Kidney (tissue), 14 donors: ENCODE measurements around the gene OTX1. TPM values are rescaled to one million over a fixed set of nuclear protein-coding genes. Genes with fewer than 3 reads are reported as not detected.
A peak's percentile ranks its signal among the peaks of the same experiment; 100 is the strongest.

ENCODE experiments used
- DNase-seq, 5 donors: peaks; one replicate each; pipeline ENCODE4 v3.0.0-alpha.2; 2013 to 2020
- FAIRE-seq: peaks from 2 replicates; lab custom pipeline; 2012; peaks lifted over from hg19 to GRCh38; lab: Jason Lieb, UNC
- H3K27ac ChIP-seq, 2 donors: one replicate each; pipeline ENCODE4 v1.7.0; 2013; ENCODE audit warnings: low read depth in 2 of 2, low read length in 2 of 2, inconsistent platforms in 1 of 2
- H3K27me3 ChIP-seq: one replicate; pipeline ENCODE4 v1.7.1; 2013; ENCODE audit warnings: low read length, inconsistent platforms; ENCODE audit not compliant: control insufficient read depth, insufficient read depth
- H3K36me3 ChIP-seq, 3 donors: one replicate each; pipeline versions ENCODE4 v1.7.0 to v1.7.1; 2013; ENCODE audit warnings: low read length in 3 of 3, control low read depth in 1 of 3, inconsistent platforms in 1 of 3; ENCODE audit not compliant: insufficient read depth in 3 of 3, control insufficient read depth in 2 of 3
- H3K4me1 ChIP-seq, 3 donors: one replicate each; pipeline versions ENCODE4 v1.7.0 to v1.7.1; 2013; ENCODE audit warnings: low read length in 3 of 3, inconsistent platforms in 1 of 3, low read depth in 1 of 3; ENCODE audit not compliant: control insufficient read depth in 2 of 3, insufficient read depth in 2 of 3
- H3K4me3 ChIP-seq, 3 donors: one replicate each; pipeline versions ENCODE4 v1.7.0 to v1.8.1; 2013; ENCODE audit warnings: low read length in 3 of 3, control low read depth in 1 of 3, inconsistent platforms in 1 of 3
- H3K9ac ChIP-seq, 3 donors: one replicate each; pipeline versions ENCODE4 v1.7.0 to v1.7.1; 2013; ENCODE audit warnings: low read length in 3 of 3, control low read depth in 1 of 3, inconsistent platforms in 1 of 3
- H3K9me3 ChIP-seq, 3 donors: one replicate each; pipeline versions ENCODE4 v1.7.0 to v1.7.1; 2013; ENCODE audit warnings: low read length in 3 of 3, control low read depth in 1 of 3, inconsistent platforms in 1 of 3; ENCODE audit not compliant: control insufficient read depth in 2 of 3, insufficient read depth in 1 of 3
- CTCF ChIP-seq: IDR thresholded peaks from 3 replicates; pipeline ENCODE4 v1.5.1; 2012; ENCODE audit warnings: mild to moderate bottlenecking, moderate library complexity, borderline replicate concordance; ENCODE audit not compliant: insufficient read depth; ENCODE audit errors: extremely low read depth
- intact Hi-C: fragments of 100-400 bp; cut with DNase I; formaldehyde crosslinking; loops from one replicate; pipeline ENCODE4 v1.11.1; 2022
- polyA plus RNA-seq: library from polyadenylated mRNA; stranded (reverse); fragments of 350-450 nt; fragmentation: Illumina TruSeq; extraction: RNeasy Lipid Tissue Mini Kit (QIAGEN cat#74804); gene quantifications from one replicate; pipeline ENCODE4 v1.2.3, GENCODE V29; 2014; ENCODE audit warnings: low read depth, low replicate concordance; ENCODE audit not compliant: insufficient read depth
- total RNA-seq: library from RNA; stranded (reverse); fragmentation: NEBNext Ultra II Directional; extraction: Animal tissue kit (Norgen Biotek cat#: 25700); gene quantifications from one replicate; pipeline ENCODE4 v1.2.1, GENCODE V29; 2021
- donor health status: control.
- donor health status: control.
- donor health status: control.
- donor health status: control.
- donor health status: control.
- donor health status: DM: yes; HTN: yes; CAD: no.
- donor health status: Normal renal cell carcinoma (clear cell type).

The OTX1 gene
- total and polyA plus RNA-seq, 2 donors from 2014 or later: not detected

- DNase-seq: peak in 2 of 5 donors; percentile 12 to 39
These were observed 2.7 kb downstream of the OTX1 start for GRCh38 chr2:63053081-63053888.

DNA sequence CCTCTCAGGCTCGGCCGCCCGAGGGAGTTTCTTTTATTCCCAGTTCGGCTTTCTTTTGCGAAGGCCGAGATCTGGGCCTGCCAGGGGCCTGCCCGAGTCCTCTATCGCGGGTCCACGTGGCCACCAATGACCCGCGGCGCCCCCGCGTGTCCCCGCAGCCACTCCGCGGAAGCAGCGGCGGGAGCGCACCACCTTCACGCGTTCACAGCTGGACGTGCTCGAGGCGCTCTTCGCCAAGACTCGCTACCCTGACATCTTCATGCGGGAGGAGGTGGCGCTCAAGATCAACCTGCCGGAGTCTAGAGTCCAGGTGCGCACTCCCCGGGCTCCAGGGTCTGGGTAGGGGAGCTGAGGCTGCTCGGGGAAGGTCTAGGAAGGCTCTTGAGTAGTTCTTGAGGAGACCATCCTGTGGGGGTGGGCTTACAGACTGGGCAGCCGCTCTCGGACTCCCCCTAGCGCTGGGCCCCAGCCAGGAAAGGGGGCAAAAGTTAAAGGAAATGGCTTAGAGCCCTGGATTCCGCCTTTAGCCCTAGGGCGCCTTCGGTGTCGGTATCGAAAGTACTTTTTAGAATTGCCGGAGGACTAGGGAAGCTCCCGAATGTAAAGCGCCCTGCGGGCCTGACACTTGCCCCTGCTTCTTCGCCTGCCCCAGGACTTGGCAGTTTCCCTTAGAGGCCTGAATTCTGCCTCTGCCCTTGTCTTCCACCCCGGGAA is 3.4 kb downstream of the OTX1 start:
- Histone ChIP-seq H3K27me3 (peaks cover 75% of the 10 kb centered on the region), H3K4me1 (peaks cover 0 to 21% (median 6%) of the 10 kb centered on the region in 3 donors), H3K27ac (no peak overlapping the region), H3K9ac (no peak overlapping the region), H3K4me3 (peak overlapping the region in 1 of 3 donors; percentile 14), H3K9me3 (no peaks in the 10 kb centered on the region), H3K36me3 (no peaks in the 10 kb centered on the region)
- intact Hi-C loops: no loop called here
- FAIRE-seq: no peak
- peak in 4 of 5 donors; percentile 48 to 59 (median 52) for DNase-seq
- TF ChIP-seq CTCF: no peak

More at GRCh38 chr2:63053081-63053888, 2.7 kb downstream of the OTX1 start:
- Histone ChIP-seq H3K9ac (no peak overlapping the region), H3K4me1 (peaks cover 0 to 17% (median 6%) of the 10 kb centered on the region in 3 donors), H3K36me3 (no peaks in the 10 kb centered on the region), H3K27me3 (peaks cover 74% of the 10 kb centered on the region), H3K4me3 (no peak overlapping the region), H3K27ac (no peak overlapping the region), H3K9me3 (no peaks in the 10 kb centered on the region)
- no peak for FAIRE-seq
- no peak for TF ChIP-seq CTCF
- intact Hi-C loops: no loop called here

DNA sequence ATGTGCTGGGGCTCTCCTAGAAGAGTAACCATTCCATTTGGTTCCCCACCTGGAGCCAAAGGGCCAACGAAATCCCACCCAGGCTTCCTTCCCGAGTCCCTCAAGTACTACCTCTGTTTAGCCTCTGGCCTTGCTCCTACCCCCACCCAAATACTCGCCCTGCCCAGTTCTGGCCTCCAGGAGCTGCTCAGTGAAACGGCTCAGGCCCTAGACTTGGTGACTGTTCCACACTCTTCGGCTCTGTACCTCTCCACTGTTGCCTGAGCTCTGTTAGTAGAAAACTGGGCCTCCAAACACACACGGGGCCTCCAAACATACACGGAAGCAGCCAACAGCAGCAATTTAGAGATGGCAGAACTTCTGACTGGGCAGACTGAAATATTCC is 4.2 kb downstream of the OTX1 start:
- DNase-seq (peak in 1 of 5 donors; percentile 19), FAIRE-seq (no peak)
- H3K36me3 ChIP-seq: no peaks in the 10 kb centered on the region
- TF ChIP-seq CTCF: no peak
- intact Hi-C loops: no loop called here
- peaks cover 72% of the 10 kb centered on the region for H3K27me3 ChIP-seq
- peaks cover 0 to 23% (median 1%) of the 10 kb centered on the region in 3 donors for H3K4me1 ChIP-seq
- no peak overlapping the region for H3K27ac ChIP-seq
- H3K9me3 ChIP-seq: no peaks in the 10 kb centered on the region
- H3K9ac ChIP-seq: no peak overlapping the region
- no peak overlapping the region for H3K4me3 ChIP-seq
